Endothelial cell of umbilical vein (primary cell): ENCODE results near the gene PIK3R6. TPM values are rescaled to one million over a fixed set of nuclear protein-coding genes. Genes with fewer than 3 reads are reported as not detected.

Experiments used
- BruUV-seq: library from RNA; stranded (reverse); fragments of 400-500 nt; replicated peaks from 2 replicates; lab custom pipeline; 2021; lab: Mats Ljungman, UMichigan
- CTCF ChIA-PET: fragments of 300-600, 350-600 bp; sonication (Branson Sonifier 250); formaldehyde crosslinking; loops from one replicate; lab custom pipeline; 2021; ENCODE audit warnings: antibody characterized with exemption, inconsistent platforms; lab: Charles Lee
- POLR2A ChIA-PET: fragments of 300-600, 350-600 bp; sonication (Branson Sonifier 250); formaldehyde crosslinking; loops from one replicate; lab custom pipeline; 2021; ENCODE audit warnings: antibody characterized with exemption, inconsistent platforms; lab: Charles Lee
- DNase-seq: peaks from one replicate; pipeline ENCODE4 v3.0.0-alpha.2; 2011; ENCODE audit warnings: low read depth, low spot score
- FAIRE-seq: peaks from 2 replicates; lab custom pipeline; 2011; peaks lifted over from hg19 to GRCh38; lab: Jason Lieb, UNC
- H2AFZ ChIP-seq: 2 replicates; pipeline ENCODE4 v1.6.0; 2012; ENCODE audit warnings: low read depth, low read length, control low read depth, inconsistent platforms
- H3K27ac ChIP-seq: 2 replicates; pipeline ENCODE4 v1.5.1; 2011; ENCODE audit warnings: low read depth, mild to moderate bottlenecking, control low read depth, low read length, moderate library complexity; ENCODE audit not compliant: insufficient read depth
- H3K27me3 ChIP-seq, 2 experiments: 2 replicates each; pipeline versions ENCODE4 v1.6.0 to v1.6.1; 2011; ENCODE audit warnings: low read length in 2 of 2, mixed read lengths in 1 of 2; ENCODE audit not compliant: control insufficient read depth in 2 of 2, insufficient read depth in 2 of 2
- H3K36me3 ChIP-seq, 2 experiments: 2 replicates in 1 of 2; 3 replicates in 1 of 2; pipeline ENCODE4 v1.5.1; 2011; ENCODE audit warnings: low read length in 2 of 2, mild to moderate bottlenecking in 1 of 2, moderate library complexity in 1 of 2; ENCODE audit not compliant: control insufficient read depth in 2 of 2, insufficient read depth in 2 of 2; ENCODE audit errors: extremely low read depth in 1 of 2
- H3K4me1 ChIP-seq: 3 replicates; pipeline ENCODE4 v1.5.1; 2011; ENCODE audit warnings: mild to moderate bottlenecking, low read length; ENCODE audit not compliant: control insufficient read depth, insufficient read depth; ENCODE audit errors: extremely low read depth
- H3K4me2 ChIP-seq: 2 replicates; pipeline ENCODE4 v1.6.1; 2011; ENCODE audit warnings: low read length, control low read depth, mixed read lengths; ENCODE audit not compliant: insufficient read depth
- H3K4me3 ChIP-seq, 3 experiments: fragments of 200-600 bp in 1 of 3; sonication (generic), shearing (Covaris generic) in 1 of 3; replicated peaks in 1 of 3; 2 replicates each; pipeline ENCODE4 v1.5.1; 2011 to 2016; ENCODE audit warnings: control low read depth in 3 of 3, low read length in 3 of 3, mild to moderate bottlenecking in 2 of 3, inconsistent platforms in 1 of 3, low read depth in 1 of 3, moderate library complexity in 1 of 3; ENCODE audit not compliant: insufficient read depth in 1 of 3
- H3K79me2 ChIP-seq: 2 replicates; pipeline ENCODE4 v1.6.0; 2012; ENCODE audit warnings: low read length, inconsistent platforms; ENCODE audit not compliant: control insufficient read depth, insufficient read depth
- H3K9ac ChIP-seq: replicated peaks from 2 replicates; pipeline ENCODE3; 2011; ENCODE audit warnings: low read length, control low read depth; ENCODE audit not compliant: insufficient read depth; ENCODE audit errors: extremely low read depth
- H3K9me1 ChIP-seq: replicated peaks from 3 replicates; pipeline ENCODE4 v1.6.0; 2011; ENCODE audit warnings: mild to moderate bottlenecking, low read length; ENCODE audit not compliant: control insufficient read depth, insufficient read depth; ENCODE audit errors: extremely low read depth
- H3K9me3 ChIP-seq: replicated peaks from 2 replicates; pipeline ENCODE4 v1.5.1; 2012; ENCODE audit warnings: low read length, inconsistent platforms; ENCODE audit not compliant: control insufficient read depth, insufficient read depth
- H4K20me1 ChIP-seq: replicated peaks from 2 replicates; pipeline ENCODE3; 2011; ENCODE audit warnings: mild to moderate bottlenecking, low read length; ENCODE audit not compliant: control insufficient read depth, insufficient read depth; ENCODE audit errors: extremely low read depth
- CTCF ChIP-seq, 2 donors: IDR thresholded peaks; 1 replicate in 1 of 2; 2 replicates in 1 of 2; pipeline ENCODE4 v1.5.1; 2011; ENCODE audit warnings: low read length in 2 of 2, mild to moderate bottlenecking in 2 of 2, moderate library complexity in 2 of 2, control low read depth in 1 of 2, inconsistent platforms in 1 of 2, low read depth in 1 of 2; ENCODE audit not compliant: insufficient read depth in 1 of 2; ENCODE audit errors: extremely low read depth in 1 of 2
- EZH2 ChIP-seq: IDR thresholded peaks from 2 replicates; pipeline ENCODE4 v1.6.1; 2012; ENCODE audit warnings: borderline replicate concordance, low read depth, mild to moderate bottlenecking, moderate library complexity, low read length, inconsistent platforms; ENCODE audit not compliant: severe bottlenecking
- FOS ChIP-seq: IDR thresholded peaks from 2 replicates; pipeline ENCODE4 v1.6.1; 2011; ENCODE audit warnings: mild to moderate bottlenecking, low read length, moderate library complexity, borderline replicate concordance; ENCODE audit not compliant: insufficient read depth
- GATA2 ChIP-seq: IDR thresholded peaks from 2 replicates; pipeline ENCODE4 v1.7.0; 2011; ENCODE audit warnings: low read depth, mild to moderate bottlenecking, moderate library complexity, mixed read lengths, low read length; ENCODE audit not compliant: insufficient read length, insufficient read depth
- JUN ChIP-seq: IDR thresholded peaks from 2 replicates; pipeline ENCODE4 v1.6.1; 2011; ENCODE audit warnings: borderline replicate concordance, low read depth; ENCODE audit not compliant: insufficient read length, insufficient read depth
- MAX ChIP-seq: IDR thresholded peaks from 2 replicates; pipeline ENCODE4 v1.6.1; 2011; ENCODE audit not compliant: insufficient read depth, insufficient read length
- MYC ChIP-seq: IDR thresholded peaks from one replicate; pipeline ENCODE4 v1.6.1; 2011; ENCODE audit warnings: mild to moderate bottlenecking, low read depth, low read length
- POLR2A ChIP-seq: IDR thresholded peaks from 2 replicates; pipeline ENCODE4 v1.6.1; 2012; ENCODE audit warnings: low read depth, mild to moderate bottlenecking, control low read depth, low read length
- POLR2AphosphoS5 ChIP-seq: IDR thresholded peaks from 2 replicates; pipeline ENCODE4 v1.6.1; 2012; ENCODE audit warnings: low read depth, mild to moderate bottlenecking, control low read depth, low read length, moderate library complexity; ENCODE audit not compliant: insufficient read depth
- dilution Hi-C: fragments of 300-500 bp; cut with MboI; formaldehyde crosslinking; loops from one replicate; pipeline ENCODE4 v1.15.0; 2019; ENCODE audit warnings: low sequenced_read_pairs; ENCODE audit not compliant: extremely low pct_ligation_motif_present
- intact Hi-C: fragments of 100-400 bp; cut with micrococcal nuclease; formaldehyde crosslinking; loops from one replicate; pipeline ENCODE4 v1.10.0; 2022
- polyA plus RNA-seq, 4 experiments: library from polyadenylated mRNA; depleted of rRNA in 3 of 4; stranded (reverse) in 3 of 4; unstranded in 1 of 4; fragments of >200 nt; gene quantifications; 2 replicates each; pipeline versions ENCODE4 v1.2.1 to v1.2.3, GENCODE V29; 2011 to 2012; ENCODE audit warnings: missing spikeins in 1 of 4
- total RNA-seq: library from RNA; stranded (reverse); gene quantifications from 2 replicates; pipeline ENCODE4 v1.2.3, GENCODE V29; 2021

Gene PIK3R6
- total and polyA plus RNA-seq, 2 donors (not counting 3 experiments of a cell fraction or from before 2014, with no cell fraction given), result not detected

- Histone ChIP-seq H3K27me3 (no peaks in the 10 kb centered on the region), H3K9ac (no peak overlapping the region), H3K36me3 (no peaks in the 10 kb centered on the region), H3K9me1 (no peaks in the 10 kb centered on the region), H3K4me2 (no peak overlapping the region), H3K79me2 (no peaks in the 10 kb centered on the region), H2AFZ (no peak overlapping the region), H4K20me1 (no peaks in the 10 kb centered on the region), H3K4me3 (no peak overlapping the region), H3K9me3 (no peaks in the 10 kb centered on the region), H3K27ac (no peak overlapping the region), H3K4me1 (no peaks in the 10 kb centered on the region)
- ChIA-PET CTCF (no interaction called here), POLR2A (no interaction called here)
- no peak for DNase-seq
- intact Hi-C loops (no loop called here), dilution Hi-C loops (no loop called here)
- FAIRE-seq, result no peak
- no peak for TF ChIP-seq MYC
- TF ChIP-seq EZH2, result no peak
- TF ChIP-seq FOS, result no peak
- TF ChIP-seq CTCF (IDR thresholded peaks at IDR 0.05; ENCODE audit: extremely low read depth in 1 of 2, insufficient read depth in 1 of 2, low read depth in 1 of 2, low read length in 2 of 2), result no peak
- no peak for TF ChIP-seq POLR2AphosphoS5
- no peak for TF ChIP-seq POLR2A
- no peak for TF ChIP-seq JUN
- no peak for TF ChIP-seq MAX
- no peak for TF ChIP-seq GATA2
- no TSS peak for BruUV-seq
Observed at GRCh38 chr17:8789743-8790142, 77.7 kb downstream of the PIK3R6 start.
